OCI-LY7 (cell line): Measurements from ENCODE around the gene TNFRSF9. TPM values are rescaled to one million over a fixed set of nuclear protein-coding genes. Genes with fewer than 3 reads are reported as not detected.

ENCODE experiments used
- BruUV-seq: library from RNA; stranded (reverse); fragments of 400-500 nt; replicated peaks from 2 replicates; lab custom pipeline; 2021; lab: Mats Ljungman, UMichigan
- CTCF ChIA-PET: fragments of 300-600 bp; sonication (Branson Sonifier 250); formaldehyde crosslinking; loops from one replicate; lab custom pipeline; 2022; ENCODE audit warnings: antibody characterized with exemption; ENCODE audit not compliant: unreplicated experiment; lab: Charles Lee
- POLR2A ChIA-PET: fragments of 300-600 bp; sonication (Branson Sonifier 250); formaldehyde crosslinking; loops from one replicate; lab custom pipeline; 2022; ENCODE audit warnings: antibody characterized with exemption; lab: Charles Lee
- DNase-seq: peaks from one replicate; pipeline ENCODE4 v3.0.0-alpha.2; 2015; ENCODE audit warnings: low spot score
- H2AFZ ChIP-seq: fragments of 200-600 bp; sonication (generic), shearing (Covaris generic); 2 replicates; pipeline ENCODE4 v1.6.1; 2014; ENCODE audit warnings: mild to moderate bottlenecking, antibody characterized with exemption, low read length, moderate library complexity
- H3K27ac ChIP-seq: fragments of 200-600 bp; sonication (generic); 2 replicates; pipeline ENCODE4 v1.5.1; 2014; ENCODE audit warnings: mixed run types, low read depth, mild to moderate bottlenecking, moderate library complexity, low read length, inconsistent platforms; ENCODE audit not compliant: poor library complexity, severe bottlenecking
- H3K36me3 ChIP-seq: fragments of 200-600 bp; sonication (generic); 2 replicates; pipeline ENCODE4 v1.6.1; 2014; ENCODE audit warnings: mild to moderate bottlenecking, antibody characterized with exemption, low read length, moderate library complexity, mixed read lengths; ENCODE audit not compliant: insufficient read depth
- H3K4me1 ChIP-seq: fragments of 200-600 bp; sonication (generic); 2 replicates; pipeline ENCODE4 v1.5.1; 2014; ENCODE audit warnings: mild to moderate bottlenecking, low read length; ENCODE audit not compliant: insufficient read depth, poor library complexity, severe bottlenecking
- H3K4me2 ChIP-seq: fragments of 200-600 bp; sonication (generic); 2 replicates; pipeline ENCODE4 v1.6.1; 2014; ENCODE audit warnings: mild to moderate bottlenecking, low read length
- H3K4me3 ChIP-seq: fragments of 200-600 bp; sonication (generic); 2 replicates; pipeline ENCODE4 v1.5.1; 2014; ENCODE audit warnings: mild to moderate bottlenecking, low read depth, low read length; ENCODE audit not compliant: poor library complexity, severe bottlenecking
- H3K79me2 ChIP-seq: fragments of 200-600 bp; sonication (generic); 2 replicates; pipeline ENCODE4 v1.6.1; 2016; ENCODE audit warnings: low read depth, mild to moderate bottlenecking, low read length, moderate library complexity, mixed read lengths; ENCODE audit not compliant: insufficient read depth
- H3K9me2 ChIP-seq: fragments of 200-600 bp; sonication (generic); 2 replicates; pipeline ENCODE4 v1.6.1; 2016; ENCODE audit warnings: mild to moderate bottlenecking, low read length, mixed read lengths; ENCODE audit not compliant: insufficient read depth
- H3K9me3 ChIP-seq: fragments of 200-600 bp; sonication (generic); 2 replicates; pipeline ENCODE4 v1.6.1; 2014; ENCODE audit warnings: mild to moderate bottlenecking, mixed run types, low read length, mixed read lengths
- H4K20me1 ChIP-seq: fragments of 200-600 bp; sonication (generic); 2 replicates; pipeline ENCODE4 v1.6.1; 2014; ENCODE audit warnings: mild to moderate bottlenecking, antibody characterized with exemption, low read length, moderate library complexity, mixed read lengths; ENCODE audit not compliant: insufficient read depth
- EZH2phosphoT487 ChIP-seq: fragments of 200-600 bp; sonication (generic); IDR thresholded peaks from 2 replicates; pipeline ENCODE4 v1.6.1; 2018; ENCODE audit warnings: low read depth, borderline replicate concordance, mild to moderate bottlenecking, mixed run types, antibody characterized with exemption, low read length, moderate library complexity, mixed read lengths
- intact Hi-C: fragments of 100-400 bp; cut with micrococcal nuclease; formaldehyde crosslinking; loops from one replicate; pipeline ENCODE4 v1.10.0; 2022; ENCODE audit not compliant: unreplicated experiment
- total RNA-seq, 2 experiments: library from RNA; depleted of rRNA in 1 of 2; stranded (reverse); fragments of >200 nt in 1 of 2; shearing (Covaris generic) in 1 of 2; gene quantifications; 2 replicates each; pipeline ENCODE4 v1.2.3, GENCODE V29; 2014 to 2022
- TF ChIP-seq, protein P1 (sequence below): fragments of 200-600 bp; sonication (generic); conservative IDR thresholded peaks from 2 replicates; pipeline ENCODE4 v1.5.1; 2014; ENCODE audit warnings: mild to moderate bottlenecking, antibody characterized with exemption, low read length, moderate library complexity, mixed read lengths

The TNFRSF9 gene
- total RNA-seq, 2 experiments from 2014 or later = not detected

GRCh38 chr1:7988576-7988975 lies 47.9 kb upstream of the TNFRSF9 start:
- DNase-seq = no peak
- H3K36me3 ChIP-seq = peaks cover 41% of the 10 kb centered on the region
- intact Hi-C loops = no loop called here
- POLR2A ChIA-PET = no interaction called here
- H3K27ac ChIP-seq = no peak overlapping the region
- CTCF ChIA-PET = no interaction called here
- no peaks in the 10 kb centered on the region for H4K20me1 ChIP-seq
- no peak overlapping the region for H3K4me2 ChIP-seq
- no peaks in the 10 kb centered on the region for H3K9me2 ChIP-seq
- no peak overlapping the region for H2AFZ ChIP-seq
- no TSS peak for BruUV-seq
- H3K4me3 ChIP-seq = no peak overlapping the region
- no peaks in the 10 kb centered on the region for H3K79me2 ChIP-seq
- TF ChIP-seq, protein P1, sequence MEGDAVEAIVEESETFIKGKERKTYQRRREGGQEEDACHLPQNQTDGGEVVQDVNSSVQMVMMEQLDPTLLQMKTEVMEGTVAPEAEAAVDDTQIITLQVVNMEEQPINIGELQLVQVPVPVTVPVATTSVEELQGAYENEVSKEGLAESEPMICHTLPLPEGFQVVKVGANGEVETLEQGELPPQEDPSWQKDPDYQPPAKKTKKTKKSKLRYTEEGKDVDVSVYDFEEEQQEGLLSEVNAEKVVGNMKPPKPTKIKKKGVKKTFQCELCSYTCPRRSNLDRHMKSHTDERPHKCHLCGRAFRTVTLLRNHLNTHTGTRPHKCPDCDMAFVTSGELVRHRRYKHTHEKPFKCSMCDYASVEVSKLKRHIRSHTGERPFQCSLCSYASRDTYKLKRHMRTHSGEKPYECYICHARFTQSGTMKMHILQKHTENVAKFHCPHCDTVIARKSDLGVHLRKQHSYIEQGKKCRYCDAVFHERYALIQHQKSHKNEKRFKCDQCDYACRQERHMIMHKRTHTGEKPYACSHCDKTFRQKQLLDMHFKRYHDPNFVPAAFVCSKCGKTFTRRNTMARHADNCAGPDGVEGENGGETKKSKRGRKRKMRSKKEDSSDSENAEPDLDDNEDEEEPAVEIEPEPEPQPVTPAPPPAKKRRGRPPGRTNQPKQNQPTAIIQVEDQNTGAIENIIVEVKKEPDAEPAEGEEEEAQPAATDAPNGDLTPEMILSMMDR = no peak
- no peak for TF ChIP-seq EZH2phosphoT487
- peaks cover 1% of the 10 kb centered on the region for H3K4me1 ChIP-seq
- no peaks in the 10 kb centered on the region for H3K9me3 ChIP-seq

DNA sequence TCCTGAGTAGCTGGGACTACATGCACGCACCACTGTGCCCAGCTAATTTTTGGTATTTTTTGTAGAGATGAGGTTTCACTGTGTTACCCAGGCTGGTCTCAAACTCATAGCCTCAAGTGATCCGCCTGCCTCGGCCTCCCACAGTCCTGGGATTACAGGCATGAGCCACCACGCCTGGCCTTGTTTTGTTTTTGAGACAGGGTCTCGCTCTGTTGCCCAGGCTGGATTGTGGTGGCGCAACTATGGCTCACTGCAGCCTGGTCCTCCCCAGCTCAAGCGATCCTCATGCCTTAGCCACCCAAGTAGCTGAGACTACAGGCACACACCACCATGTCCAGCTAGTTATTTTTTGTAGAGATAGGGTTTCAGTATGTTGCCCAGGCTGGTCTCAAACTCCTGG lies 46.9 kb upstream of the TNFRSF9 start:
- POLR2A ChIA-PET = no interaction called here
- BruUV-seq = no TSS peak
- Histone ChIP-seq H3K9me2 (no peaks in the 10 kb centered on the region), H3K4me3 (no peak overlapping the region), H3K27ac (no peak overlapping the region), H4K20me1 (no peaks in the 10 kb centered on the region; the same call in 1 of the 2 replicates), H3K4me1 (no peaks in the 10 kb centered on the region), H3K36me3 (peaks cover 51% of the 10 kb centered on the region), H3K4me2 (no peak overlapping the region), H3K79me2 (no peaks in the 10 kb centered on the region), H2AFZ (no peak overlapping the region), H3K9me3 (no peaks in the 10 kb centered on the region)
- intact Hi-C loops = no loop called here
- CTCF ChIA-PET = no interaction called here
- TF ChIP-seq, protein P1 = no peak
- TF ChIP-seq EZH2phosphoT487 = no peak
- DNase-seq = no peak

DNA sequence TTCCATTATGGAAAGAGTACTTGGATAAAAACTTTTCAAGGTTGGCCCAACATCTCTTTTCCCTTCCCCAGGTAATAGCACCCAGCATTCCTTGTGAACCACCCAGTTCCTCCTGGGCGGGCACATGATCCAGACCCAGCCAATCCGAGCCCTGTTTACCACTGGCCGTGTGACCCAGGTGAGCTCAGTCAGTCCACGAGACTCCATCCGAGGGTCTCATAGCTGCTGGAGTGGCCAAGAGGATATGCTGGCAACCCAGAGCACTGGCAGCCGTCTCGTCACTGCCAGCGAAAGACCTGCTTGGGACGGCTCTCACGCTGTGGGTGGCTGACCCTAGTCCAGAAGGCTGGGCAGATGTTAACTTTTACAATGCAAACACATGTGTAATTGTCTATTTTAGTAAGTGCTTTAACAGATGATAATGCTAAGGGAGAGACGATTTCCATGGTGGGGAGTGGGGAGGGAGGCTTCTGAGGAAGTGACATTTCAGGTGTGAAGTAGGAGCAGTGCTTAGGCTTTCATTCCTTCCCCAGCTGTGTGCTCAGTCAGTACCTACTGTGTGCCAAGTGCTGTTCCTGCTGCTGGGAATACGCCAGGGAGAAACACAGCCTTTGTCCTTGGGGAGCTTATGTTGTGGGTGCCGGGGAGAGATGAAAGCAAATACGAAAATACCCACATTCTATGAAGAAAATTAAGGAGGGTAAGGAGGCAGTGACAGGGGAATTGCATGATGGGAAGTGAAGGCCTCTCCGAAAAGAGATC lies 45.4 kb upstream of the TNFRSF9 start:
- Histone ChIP-seq H4K20me1 (no peaks in the 10 kb centered on the region; the same call in 1 of the 2 replicates), H3K4me2 (no peak overlapping the region), H3K27ac (no peak overlapping the region), H2AFZ (no peak overlapping the region), H3K36me3 (peaks cover 62% of the 10 kb centered on the region), H3K79me2 (no peaks in the 10 kb centered on the region), H3K9me2 (no peaks in the 10 kb centered on the region), H3K9me3 (no peaks in the 10 kb centered on the region), H3K4me3 (no peak overlapping the region), H3K4me1 (no peaks in the 10 kb centered on the region)
- DNase-seq = no peak
- TF ChIP-seq EZH2phosphoT487 = no peak
- TF ChIP-seq, protein P1 = no peak
- BruUV-seq = no TSS peak
- intact Hi-C loops = no loop called here
- POLR2A ChIA-PET = interaction anchor here (0.7 kb wide), 1 partner anchor 31 kb away, joined by 4 read pairs; no protein-coding TSS in a partner anchor
- CTCF ChIA-PET = no interaction called here
